ENCODE data around the gene ATP1A4. TPM values are rescaled to one million over a fixed set of nuclear protein-coding genes. Genes with fewer than 3 reads are reported as not detected.
A peak's percentile ranks its signal among the peaks of the same experiment; 100 is the strongest.

Gene ATP1A4
- total RNA-seq, 2 donors from 2014 or later, result not detected

DNA sequence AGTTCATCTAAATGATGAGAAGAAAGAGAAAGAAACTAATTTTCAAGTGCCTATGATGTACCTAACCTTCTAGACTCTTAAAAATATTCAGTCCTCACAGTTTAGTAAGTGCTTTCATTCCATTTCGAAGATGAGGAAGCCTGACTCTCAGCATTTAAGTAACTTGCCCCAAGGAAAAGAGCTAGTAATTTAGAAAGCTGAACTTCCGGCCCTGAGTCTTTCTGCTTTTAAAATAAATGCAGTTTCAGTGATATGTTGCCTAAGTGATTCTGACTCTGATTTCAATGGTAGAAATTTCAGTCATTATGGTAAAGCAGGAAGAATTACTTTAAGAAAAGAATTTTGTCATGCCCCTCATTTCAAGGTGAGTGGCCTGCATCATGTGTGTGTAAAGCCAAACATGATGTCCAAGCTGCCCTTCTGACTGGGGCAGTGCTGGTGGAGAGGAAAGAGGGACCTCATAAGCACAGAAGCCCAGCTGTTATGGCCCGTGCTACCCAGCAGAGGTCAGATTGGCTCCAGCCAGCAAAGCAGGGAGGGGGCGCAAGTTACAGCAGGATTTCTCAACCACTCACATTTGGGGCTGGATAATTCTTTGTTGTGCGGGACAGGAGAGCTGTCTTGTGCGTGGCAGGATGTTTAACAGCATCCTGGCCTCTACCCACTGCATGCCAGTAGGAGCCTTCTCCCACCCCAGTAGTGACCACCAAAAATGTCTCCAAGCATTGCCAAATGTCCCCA lies 10.7 kb downstream of the ATP1A4 start:
- DNase-seq, result peak in 1 of 2 donors; percentile 4
- Mint-ChIP-seq H3K27me3 (ENCODE audit: low read depth) (peaks cover 17% of the 10 kb centered on the region), H3K4me1 (ENCODE audit: low read depth) (peaks cover 18% of the 10 kb centered on the region), H3K36me3 (ENCODE audit: insufficient read depth in 2 of 2) (no peaks in the 10 kb centered on the region), H3K27ac (no peak overlapping the region), H3K9me3 (no peaks in the 10 kb centered on the region), H3K4me3 (no peak overlapping the region)
- ATAC-seq (replicated peaks in 1 of 2), result peak in 1 of 2 donors; percentile 47

DNA sequence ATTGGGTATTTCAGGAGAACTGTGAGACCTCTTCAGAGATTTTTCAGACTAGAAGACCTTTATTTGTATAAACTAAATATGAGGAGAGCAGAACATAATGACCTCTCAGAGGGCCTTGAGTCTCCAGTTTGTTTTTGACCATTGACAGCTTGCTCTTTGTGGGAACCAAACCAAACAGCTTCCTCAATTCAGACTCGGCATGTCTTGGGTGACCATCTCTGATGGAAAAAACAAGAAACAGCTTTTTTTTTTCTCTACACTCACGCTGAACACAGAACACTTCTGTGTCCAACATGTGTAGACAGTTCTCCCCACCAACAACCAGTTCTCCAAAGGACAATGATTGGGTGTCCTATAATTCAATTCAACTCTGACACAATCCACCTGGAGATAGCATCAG lies 11.5 kb downstream of the ATP1A4 start:
- peaks cover 17% of the 10 kb centered on the region for H3K27me3 Mint-ChIP-seq (ENCODE audit: low read depth)

GRCh38 chr1:160163615-160164014 lies 12.2 kb downstream of the ATP1A4 start:
- Mint-ChIP-seq H3K27me3 (ENCODE audit: low read depth) (peaks cover 13% of the 10 kb centered on the region), H3K27ac (no peak overlapping the region), H3K4me1 (ENCODE audit: low read depth) (peaks cover 32% of the 10 kb centered on the region), H3K4me3 (no peak overlapping the region), H3K36me3 (ENCODE audit: insufficient read depth in 2 of 2) (no peaks in the 10 kb centered on the region), H3K9me3 (no peaks in the 10 kb centered on the region)
- ATAC-seq (replicated peaks in 1 of 2), result no peak
- DNase-seq, result no peak

More for the DNA sequence above, 11.5 kb downstream of the ATP1A4 start:
- H3K27ac Mint-ChIP-seq, result no peak overlapping the region
- no peaks in the 10 kb centered on the region for H3K9me3 Mint-ChIP-seq
- no peak overlapping the region for H3K4me3 Mint-ChIP-seq
- DNase-seq (no peak), ATAC-seq (replicated peaks in 1 of 2) (no peak)
- H3K36me3 Mint-ChIP-seq (ENCODE audit: insufficient read depth in 2 of 2), result no peaks in the 10 kb centered on the region
- H3K4me1 Mint-ChIP-seq (ENCODE audit: low read depth), result peaks cover 26% of the 10 kb centered on the region

DNA sequence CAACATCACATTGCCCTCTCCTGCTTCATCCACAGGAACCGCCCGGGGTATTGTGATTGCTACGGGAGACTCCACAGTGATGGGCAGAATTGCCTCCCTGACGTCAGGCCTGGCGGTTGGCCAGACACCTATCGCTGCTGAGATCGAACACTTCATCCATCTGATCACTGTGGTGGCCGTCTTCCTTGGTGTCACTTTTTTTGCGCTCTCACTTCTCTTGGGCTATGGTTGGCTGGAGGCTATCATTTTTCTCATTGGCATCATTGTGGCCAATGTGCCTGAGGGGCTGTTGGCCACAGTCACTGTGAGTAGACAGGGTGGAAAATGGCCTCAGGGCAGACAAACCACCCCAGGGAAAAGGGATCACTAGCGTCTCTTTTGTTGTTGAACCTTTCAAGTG lies 12.7 kb downstream of the ATP1A4 start:
- Mint-ChIP-seq H3K27ac (no peak overlapping the region), H3K4me1 (ENCODE audit: low read depth) (peaks cover 37% of the 10 kb centered on the region), H3K36me3 (ENCODE audit: insufficient read depth in 2 of 2) (no peaks in the 10 kb centered on the region), H3K9me3 (no peaks in the 10 kb centered on the region), H3K4me3 (no peak overlapping the region), H3K27me3 (ENCODE audit: low read depth) (peaks cover 11% of the 10 kb centered on the region)
- ATAC-seq (replicated peaks in 1 of 2) (no peak), DNase-seq (no peak)

GRCh38 chr1:160166166-160166868 lies 14.9 kb downstream of the ATP1A4 start:
- Mint-ChIP-seq H3K36me3 (ENCODE audit: insufficient read depth in 2 of 2) (no peaks in the 10 kb centered on the region), H3K4me1 (ENCODE audit: low read depth) (peaks cover 48% of the 10 kb centered on the region), H3K27ac (no peak overlapping the region), H3K27me3 (ENCODE audit: low read depth) (peaks cover 11% of the 10 kb centered on the region), H3K9me3 (no peaks in the 10 kb centered on the region), H3K4me3 (no peak overlapping the region)
- DNase-seq, result no peak
- no peak for ATAC-seq (replicated peaks in 1 of 2)

DNA sequence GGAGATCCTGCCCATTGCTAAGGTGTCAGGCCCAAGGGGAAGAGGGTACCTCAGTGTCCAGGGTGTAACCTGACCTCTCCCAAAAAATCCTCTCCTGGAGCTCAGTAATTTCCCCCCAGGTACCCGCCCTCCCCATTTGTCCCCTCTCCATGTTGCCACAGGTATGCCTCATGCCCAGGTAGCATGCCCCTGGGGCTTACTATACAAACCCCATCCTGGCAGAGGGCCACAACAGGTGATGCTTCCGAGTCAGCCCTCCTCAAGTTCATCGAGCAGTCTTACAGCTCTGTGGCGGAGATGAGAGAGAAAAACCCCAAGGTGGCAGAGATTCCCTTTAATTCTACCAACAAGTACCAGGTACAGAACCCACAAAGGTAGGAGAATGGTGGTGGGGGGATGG lies 15.7 kb downstream of the ATP1A4 start:
- ATAC-seq (replicated peaks in 1 of 2) (peak in 1 of 2 donors; percentile 3), DNase-seq (no peak)
- H3K36me3 Mint-ChIP-seq (ENCODE audit: insufficient read depth in 2 of 2), result no peaks in the 10 kb centered on the region
- no peak overlapping the region for H3K27ac Mint-ChIP-seq
- peaks cover 48% of the 10 kb centered on the region for H3K4me1 Mint-ChIP-seq (ENCODE audit: low read depth)
- H3K9me3 Mint-ChIP-seq, result no peaks in the 10 kb centered on the region
- H3K4me3 Mint-ChIP-seq, result no peak overlapping the region
- H3K27me3 Mint-ChIP-seq (ENCODE audit: low read depth), result peaks cover 14% of the 10 kb centered on the region

- H3K36me3 Mint-ChIP-seq (ENCODE audit: insufficient read depth in 2 of 2), result no peaks in the 10 kb centered on the region
- H3K27me3 Mint-ChIP-seq (ENCODE audit: low read depth), result peaks cover 19% of the 10 kb centered on the region
- no peaks in the 10 kb centered on the region for H3K9me3 Mint-ChIP-seq
- H3K27ac Mint-ChIP-seq, result no peak overlapping the region
- peak; percentile 14 to 31 for DNase-seq
- peak; percentile 71 to 77 for ATAC-seq (replicated peaks in 1 of 2)
- H3K4me1 Mint-ChIP-seq (ENCODE audit: low read depth), result peaks cover 48% of the 10 kb centered on the region
- no peak overlapping the region for H3K4me3 Mint-ChIP-seq
These were observed 16.2 kb downstream of the ATP1A4 start for GRCh38 chr1:160167580-160167979.

GRCh38 chr1:160168016-160168415 lies 16.6 kb downstream of the ATP1A4 start:
- Mint-ChIP-seq H3K4me1 (ENCODE audit: low read depth) (peaks cover 48% of the 10 kb centered on the region), H3K27me3 (ENCODE audit: low read depth) (peaks cover 22% of the 10 kb centered on the region), H3K4me3 (no peak overlapping the region), H3K9me3 (no peaks in the 10 kb centered on the region), H3K27ac (no peak overlapping the region), H3K36me3 (ENCODE audit: insufficient read depth in 2 of 2) (no peaks in the 10 kb centered on the region)
- ATAC-seq (replicated peaks in 1 of 2), result no peak
- DNase-seq, result no peak

DNA sequence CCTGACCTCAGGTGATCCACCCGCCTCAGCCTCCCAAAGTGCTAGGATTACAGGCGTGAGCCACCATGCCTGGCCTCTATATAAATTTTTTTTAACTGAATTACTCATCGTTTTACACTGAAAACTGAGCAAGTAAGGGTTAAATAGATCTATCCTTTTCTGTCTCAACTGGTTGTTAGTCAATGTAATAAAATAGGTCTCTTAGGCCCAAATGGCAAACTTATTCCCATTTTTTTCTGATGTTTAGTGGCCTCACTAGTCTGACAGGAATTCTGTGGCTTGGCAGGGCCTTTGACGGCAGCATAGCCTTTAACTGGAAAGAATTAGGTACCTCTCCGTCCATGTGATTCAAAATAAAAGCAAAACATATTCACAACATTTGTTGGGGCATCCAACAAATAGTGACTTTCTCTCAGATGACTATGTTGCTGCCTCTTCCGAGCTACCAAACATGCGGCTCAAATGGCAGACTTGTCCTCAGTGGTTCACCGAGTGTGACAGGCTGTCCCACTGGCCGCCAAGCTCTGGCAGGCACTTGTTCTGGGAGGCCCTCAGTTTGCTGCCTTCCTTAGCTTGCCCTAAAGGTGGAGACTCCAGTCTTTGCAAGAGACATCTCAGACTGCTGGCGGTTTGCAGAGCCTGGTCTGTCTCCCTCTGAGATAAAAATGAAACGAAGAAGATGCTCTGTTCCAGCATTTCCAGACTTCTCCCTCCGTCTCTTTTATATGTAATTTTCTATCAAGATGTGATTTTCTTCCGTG lies 17.4 kb downstream of the ATP1A4 start:
- Mint-ChIP-seq H3K27ac (no peak overlapping the region), H3K4me1 (ENCODE audit: low read depth) (peaks cover 48% of the 10 kb centered on the region), H3K4me3 (no peak overlapping the region), H3K9me3 (no peaks in the 10 kb centered on the region), H3K36me3 (ENCODE audit: insufficient read depth in 2 of 2) (no peaks in the 10 kb centered on the region), H3K27me3 (ENCODE audit: low read depth) (peaks cover 19% of the 10 kb centered on the region)
- DNase-seq (no peak), ATAC-seq (replicated peaks in 1 of 2) (no peak)

DNA sequence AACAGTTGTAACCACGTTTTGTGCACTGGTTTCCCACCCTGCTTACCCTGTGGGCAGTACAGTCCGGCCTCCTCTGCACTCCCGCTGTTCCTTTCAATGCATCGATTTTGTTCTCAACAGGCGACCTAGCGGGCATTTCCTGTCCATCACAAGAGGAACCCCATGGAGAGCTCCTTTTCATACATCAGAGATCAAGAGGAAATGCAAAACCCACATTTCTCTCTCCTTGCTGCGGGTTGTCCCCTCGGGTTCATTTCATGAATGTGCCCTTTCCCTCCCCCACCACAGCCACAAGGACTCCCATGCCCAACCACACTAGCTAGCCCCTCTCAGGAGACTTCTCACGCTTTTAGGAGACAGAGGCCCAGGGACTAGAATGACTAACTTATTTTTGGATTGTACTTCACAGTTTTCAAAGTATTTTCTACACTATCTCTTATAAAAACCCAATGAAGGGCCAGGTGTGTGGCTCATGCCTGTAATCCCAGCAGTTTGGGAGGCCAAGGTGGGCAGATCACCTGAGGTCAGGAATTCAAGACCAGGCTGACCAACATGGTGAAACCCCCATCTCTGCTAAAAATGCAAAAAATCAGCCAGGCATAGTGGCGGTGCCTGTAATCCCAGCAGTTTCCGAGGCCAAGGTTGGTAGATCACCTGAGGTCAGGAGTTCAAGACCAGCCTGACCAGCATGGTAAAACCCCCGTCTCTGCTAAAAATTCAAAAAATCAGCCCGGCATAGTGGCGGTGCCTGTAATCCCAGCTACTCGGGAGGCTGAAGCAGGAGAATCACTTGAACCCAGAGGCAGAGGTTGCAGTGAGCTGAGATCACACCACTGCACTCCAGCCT lies 18.4 kb downstream of the ATP1A4 start:
- Mint-ChIP-seq H3K27ac (no peak overlapping the region), H3K9me3 (no peaks in the 10 kb centered on the region), H3K4me1 (ENCODE audit: low read depth) (peaks cover 48% of the 10 kb centered on the region), H3K4me3 (peak overlapping the region; percentile 40), H3K36me3 (ENCODE audit: insufficient read depth in 2 of 2) (no peaks in the 10 kb centered on the region), H3K27me3 (ENCODE audit: low read depth) (peaks cover 22% of the 10 kb centered on the region)
- ATAC-seq (replicated peaks in 1 of 2) (peak; percentile 87), DNase-seq (peak; percentile 57 to 75)

DNA sequence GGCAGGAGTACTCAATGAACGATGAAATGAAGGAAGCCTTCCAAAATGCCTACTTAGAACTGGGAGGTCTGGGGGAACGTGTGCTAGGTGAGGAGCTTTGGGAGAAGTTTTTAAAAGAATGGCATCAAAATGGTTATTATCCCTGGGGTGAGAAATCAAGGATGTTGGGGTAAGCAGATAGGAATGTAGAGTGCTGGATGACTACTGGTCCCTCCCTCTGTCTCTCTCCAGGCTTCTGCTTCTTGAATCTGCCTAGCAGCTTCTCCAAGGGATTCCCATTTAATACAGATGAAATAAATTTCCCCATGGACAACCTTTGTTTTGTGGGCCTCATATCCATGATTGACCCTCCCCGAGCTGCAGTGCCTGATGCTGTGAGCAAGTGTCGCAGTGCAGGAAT lies 20.0 kb downstream of the ATP1A4 start:
- DNase-seq (no peak), ATAC-seq (replicated peaks in 1 of 2) (no peak)
- Mint-ChIP-seq H3K27ac (no peak overlapping the region), H3K36me3 (ENCODE audit: insufficient read depth in 2 of 2) (no peaks in the 10 kb centered on the region), H3K9me3 (no peaks in the 10 kb centered on the region), H3K4me3 (no peak overlapping the region), H3K4me1 (ENCODE audit: low read depth) (peaks cover 38% of the 10 kb centered on the region), H3K27me3 (ENCODE audit: low read depth) (peaks cover 22% of the 10 kb centered on the region)

GRCh38 chr1:160171980-160172379 lies 20.6 kb downstream of the ATP1A4 start:
- Mint-ChIP-seq H3K9me3 (no peaks in the 10 kb centered on the region), H3K27me3 (ENCODE audit: low read depth) (peaks cover 22% of the 10 kb centered on the region), H3K27ac (no peak overlapping the region), H3K36me3 (ENCODE audit: insufficient read depth in 2 of 2) (no peaks in the 10 kb centered on the region), H3K4me3 (no peak overlapping the region), H3K4me1 (ENCODE audit: low read depth) (peaks cover 32% of the 10 kb centered on the region)
- no peak for ATAC-seq (replicated peaks in 1 of 2)
- DNase-seq, result no peak
